WI38 (cell line): ENCODE measurements around the gene SLC38A3.

Experiments used
- H3K4me3 ChIP-seq: 2 replicates; pipeline ENCODE4 v1.5.1; 2011; ENCODE audit warnings: low read depth, mild to moderate bottlenecking, control low read depth, low read length
- CTCF ChIP-seq: IDR thresholded peaks from 2 replicates; pipeline ENCODE4 v1.5.1; 2012; ENCODE audit warnings: low read depth, mild to moderate bottlenecking, control low read depth, low read length

Gene SLC38A3

DNA sequence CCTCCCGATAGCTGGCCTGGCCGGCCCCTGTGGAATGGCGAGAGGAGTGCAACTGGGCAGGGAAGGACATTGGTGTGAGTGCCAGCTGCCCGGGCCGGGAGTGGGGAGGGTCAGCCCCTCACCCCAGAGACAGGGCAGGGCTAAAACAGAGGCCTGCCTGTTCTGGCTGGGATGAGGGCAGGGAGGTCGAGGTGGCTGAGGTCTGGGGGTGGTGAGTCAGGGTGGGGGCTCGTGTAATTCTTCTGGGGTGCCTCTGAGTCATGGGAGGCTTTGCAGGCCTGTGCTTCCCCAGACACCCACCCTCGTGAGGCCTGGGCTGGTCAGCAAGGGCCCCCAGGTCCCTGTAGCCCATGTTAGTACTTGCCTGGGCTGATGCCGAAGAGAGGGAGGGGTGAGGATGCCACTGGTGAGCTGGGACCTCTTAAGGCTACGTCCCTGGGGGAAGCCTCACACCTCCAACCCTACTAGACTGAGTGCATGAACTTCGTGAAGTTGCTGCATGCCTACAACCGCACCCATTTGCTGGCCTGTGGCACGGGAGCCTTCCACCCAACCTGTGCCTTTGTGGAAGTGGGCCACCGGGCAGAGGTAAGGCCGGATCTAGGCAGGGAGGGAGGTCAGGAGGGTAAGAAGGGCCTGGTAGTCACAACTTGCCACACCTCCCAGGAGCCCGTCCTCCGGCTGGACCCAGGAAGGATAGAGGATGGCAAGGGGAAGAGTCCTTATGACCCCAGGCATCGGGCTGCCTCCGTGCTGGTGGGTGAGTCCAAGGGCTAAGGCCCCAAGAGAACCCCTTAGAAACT is 65.6 kb downstream of the SLC38A3 start:
- peak overlapping the region; percentile 56 for H3K4me3 ChIP-seq
- no peak for TF ChIP-seq CTCF
